ENCODE data around the gene GDF11. TPM values are rescaled to one million over a fixed set of nuclear protein-coding genes. Genes with fewer than 3 reads are reported as not detected.

GDF11 gene
- 4.0 and 7.0 TPM in 2 replicates for total RNA-seq

DNA sequence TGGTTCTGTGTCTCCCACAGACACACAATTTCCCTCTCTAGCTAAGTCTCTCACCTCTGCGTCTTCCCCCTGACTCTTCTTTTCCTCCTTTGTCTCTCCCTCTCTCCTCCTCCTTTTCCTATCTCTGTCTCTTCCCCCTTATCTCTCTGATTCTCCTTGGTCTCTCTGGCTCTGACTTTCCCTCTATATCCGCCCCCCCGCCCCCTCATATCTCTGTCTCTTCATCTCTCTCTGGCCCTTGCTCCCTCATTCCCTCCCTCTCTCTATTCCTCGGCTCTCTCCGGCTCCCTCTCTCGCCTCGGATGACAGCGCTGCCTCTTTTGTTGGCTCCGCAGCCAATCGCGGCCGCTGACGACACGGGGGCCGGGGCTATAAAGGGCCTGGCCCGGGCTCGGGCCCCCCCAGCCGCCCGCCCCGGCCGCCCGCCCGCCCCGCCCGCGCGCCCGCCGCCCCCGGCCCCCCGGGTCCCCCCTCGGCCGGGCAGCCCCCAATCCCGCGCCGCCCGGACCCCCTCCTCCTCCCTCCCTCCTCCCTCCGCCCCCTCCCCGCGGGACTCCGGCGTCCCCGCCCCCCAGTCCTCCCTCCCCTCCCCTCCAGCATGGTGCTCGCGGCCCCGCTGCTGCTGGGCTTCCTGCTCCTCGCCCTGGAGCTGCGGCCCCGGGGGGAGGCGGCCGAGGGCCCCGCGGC lies at the start of gene GDF11:
TSS of gene GDF11 (plus strand) at position 404 of the 687 bp plus-strand sequence. CDS start at position 599, 195 bp downstream.

GRCh38 chr12:55707841-55708694 lies 34.9 kb upstream of the GDF11 start, which contains the start of gene ITGA7:
TSS of gene ITGA7 (minus strand) at chr12:55707904. CDS start at chr12:55707682, 222 bp downstream.

GRCh38 chr12:55715833-55716581 lies 26.9 kb upstream of the GDF11 start, which contains the start of gene BLOC1S1:
TSS of gene BLOC1S1 (plus strand) at chr12:55716046. CDS start at chr12:55716052, 6 bp downstream.

DNA sequence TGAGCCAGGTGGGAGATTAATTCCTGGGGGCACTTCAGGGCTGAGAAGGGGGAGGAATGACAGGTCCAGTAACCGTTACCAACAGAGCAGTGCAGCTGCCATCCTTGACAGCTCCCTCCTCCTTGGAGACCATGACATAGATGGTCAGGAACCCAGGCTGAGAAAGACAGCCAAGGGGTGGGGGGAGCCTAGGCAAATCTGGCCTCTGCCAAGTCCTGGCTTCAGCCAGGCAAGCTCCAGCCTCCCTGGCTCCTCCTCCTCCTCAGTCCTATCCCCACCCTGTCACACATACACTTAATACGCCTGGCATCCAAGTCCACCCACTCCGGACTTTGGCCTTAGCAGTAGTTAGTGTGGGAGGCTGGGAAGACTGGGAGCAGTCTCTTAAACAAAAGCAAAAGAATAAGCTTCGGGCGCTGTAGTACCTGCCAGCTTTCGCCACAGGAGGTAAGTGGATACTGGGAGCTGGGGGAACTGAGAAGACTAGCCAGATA lies 22.8 kb upstream of the GDF11 start, which contains the start of gene RDH5:
TSS of gene RDH5 (plus strand) at position 323 of the 494 bp plus-strand sequence. CDS start 792 bp downstream, outside the sequence.

GRCh38 chr12:55728939-55729818 lies 13.7 kb upstream of the GDF11 start, which contains the start of gene CD63:
TSS of gene CD63 (minus strand) at chr12:55729009. CDS start at chr12:55728341, 668 bp downstream.

Small RNAs within 50 kb of the gene (small RNA-seq; reads per million reads assigned to genes)
- not detected for gene AC009779.1
- not detected for gene RF00017

Other genes starting within 250 kb of the GDF11 start
- gene OR6C4, start 193.5 kb upstream of the GDF11 start, total RNA-seq, result not detected in 2 replicates
- not detected in 2 replicates for gene OR2AP1, start 170.7 kb upstream of the GDF11 start, total RNA-seq
- gene OR10P1, start 106.2 kb upstream of the GDF11 start, total RNA-seq, result not detected in 2 replicates
- gene ITGA7, start 35.2 kb upstream of the GDF11 start, total RNA-seq, result 15.2 and 18.7 TPM in 2 replicates
- 33.8 and 54.0 TPM in 2 replicates for gene BLOC1S1, start 27.1 kb upstream of the GDF11 start, total RNA-seq
- 59.2 and 70.6 TPM in 2 replicates for gene RDH5, start 22.7 kb upstream of the GDF11 start, total RNA-seq
- 1,437 and 2,220 TPM in 2 replicates for gene CD63, start 14.1 kb upstream of the GDF11 start, total RNA-seq
- gene SARNP, start 74.6 kb downstream of the GDF11 start, total RNA-seq, result 65.5 and 79.0 TPM in 2 replicates
- 14.3 and 15.6 TPM in 2 replicates for gene ORMDL2, start 74.9 kb downstream of the GDF11 start, total RNA-seq
- gene DNAJC14, start 86.5 kb downstream of the GDF11 start, total RNA-seq, result 32.3 and 42.4 TPM in 2 replicates
- 9.2 and 9.9 TPM in 2 replicates for gene MMP19, start 99.8 kb downstream of the GDF11 start, total RNA-seq
- 36.4 TPM in 2 replicates for gene PYM1, start 184.8 kb downstream of the GDF11 start, total RNA-seq
- gene DGKA, start 188.0 kb downstream of the GDF11 start, total RNA-seq, result 39.3 and 42.8 TPM in 2 replicates
- 0.78 and 1.5 TPM in 2 replicates for gene PMEL, start 222.9 kb downstream of the GDF11 start, total RNA-seq
- 19.1 and 45.5 TPM in 2 replicates for gene CDK2, start 223.7 kb downstream of the GDF11 start, total RNA-seq
- 51.1 and 62.6 TPM in 2 replicates for gene RAB5B, start 231.0 kb downstream of the GDF11 start, total RNA-seq

Data from subcutaneous preadipocyte (primary cell).